Duodenal mucosa (tissue), 2 donors: ENCODE measurements around the gene SOST.
"Not testable (repeated sequence)": the region's sequence is repeated elsewhere in the genome, so short reads cannot be mapped to it uniquely, and the experiment has no call there.

Experiments used
- H3K27ac ChIP-seq: one replicate; pipeline ENCODE4 v1.7.0; 2013; ENCODE audit warnings: low read depth, low read length
- H3K27me3 ChIP-seq, 2 donors: one replicate each; pipeline ENCODE4 v1.7.0; 2013; ENCODE audit warnings: low read length in 2 of 2, control low read depth in 1 of 2; ENCODE audit not compliant: insufficient read depth in 2 of 2, control insufficient read depth in 1 of 2
- H3K36me3 ChIP-seq, 2 donors: one replicate each; pipeline ENCODE4 v1.7.0; 2013; ENCODE audit warnings: low read length in 2 of 2, control low read depth in 1 of 2; ENCODE audit not compliant: insufficient read depth in 2 of 2, control insufficient read depth in 1 of 2
- H3K4me1 ChIP-seq, 2 donors: one replicate each; pipeline ENCODE4 v1.7.0; 2013; ENCODE audit warnings: low read length in 2 of 2, control low read depth in 1 of 2; ENCODE audit not compliant: insufficient read depth in 2 of 2, control insufficient read depth in 1 of 2
- H3K4me3 ChIP-seq, 2 donors: one replicate each; pipeline ENCODE4 v1.7.0; 2013; ENCODE audit warnings: low read length in 2 of 2, low read depth in 1 of 2
- H3K9ac ChIP-seq, 2 donors: one replicate each; pipeline ENCODE4 v1.7.0; 2013; ENCODE audit warnings: low read length in 2 of 2, low read depth in 1 of 2
- H3K9me3 ChIP-seq, 2 donors: one replicate each; pipeline ENCODE4 v1.7.0; 2013; ENCODE audit warnings: low read length in 2 of 2, control low read depth in 1 of 2; ENCODE audit not compliant: control insufficient read depth in 1 of 2

Gene SOST

GRCh38 chr17:43758497-43759174 is at the start of gene SOST:
TSS of gene SOST (minus strand) at chr17:43758791. CDS start at chr17:43758741, 50 bp downstream.
- H3K9ac ChIP-seq: no peak within 1 kb of the TSS
- no peaks in the 10 kb centered on the region for H3K9me3 ChIP-seq
- H3K27ac ChIP-seq: no peak within 1 kb of the TSS
- H3K27me3 ChIP-seq: peaks cover 26 to 27% of the 10 kb centered on the region in 2 donors
- peaks cover 0 to 4% of the 10 kb centered on the region in 2 donors for H3K4me1 ChIP-seq
- H3K4me3 ChIP-seq: no peak within 1 kb of the TSS
- no peaks in the 10 kb centered on the region for H3K36me3 ChIP-seq

- Histone ChIP-seq H3K4me1 (no peaks in the 10 kb centered on the region), H3K4me3 (no peak overlapping the region), H3K9ac (no peak overlapping the region), H3K36me3 (no peaks in the 10 kb centered on the region), H3K27ac (no peak overlapping the region), H3K9me3 (no peaks in the 10 kb centered on the region), H3K27me3 (no peaks in the 10 kb centered on the region)
Observed at GRCh38 chr17:43808076-43808475, 49.5 kb upstream of the SOST start.

- Histone ChIP-seq H3K27ac (no peak overlapping the region), H3K36me3 (peaks cover 0 to 3% of the 10 kb centered on the region in 2 donors), H3K27me3 (no peaks in the 10 kb centered on the region), H3K4me3 (no peak overlapping the region), H3K9ac (no peak overlapping the region), H3K4me1 (no peaks in the 10 kb centered on the region), H3K9me3 (no peaks in the 10 kb centered on the region)
Observed at GRCh38 chr17:43805117-43805516, 46.5 kb upstream of the SOST start.

- H3K27ac ChIP-seq: no peak overlapping the region
- H3K27me3 ChIP-seq: no peaks in the 10 kb centered on the region
- no peak overlapping the region for H3K4me3 ChIP-seq
- H3K9me3 ChIP-seq: no peaks in the 10 kb centered on the region
- no peaks in the 10 kb centered on the region for H3K4me1 ChIP-seq
- H3K9ac ChIP-seq: no peak overlapping the region
- H3K36me3 ChIP-seq: peaks cover 0 to 3% of the 10 kb centered on the region in 2 donors
Observed at GRCh38 chr17:43803758-43804157, 45.2 kb upstream of the SOST start.

- no peak overlapping the region for H3K9ac ChIP-seq
- peaks cover 0 to 3% of the 10 kb centered on the region in 2 donors for H3K36me3 ChIP-seq
- H3K27me3 ChIP-seq: no peaks in the 10 kb centered on the region
- H3K4me1 ChIP-seq: no peaks in the 10 kb centered on the region
- H3K4me3 ChIP-seq: no peak overlapping the region
- H3K9me3 ChIP-seq: no peaks in the 10 kb centered on the region
- no peak overlapping the region for H3K27ac ChIP-seq
Observed at GRCh38 chr17:43801844-43802243, 43.3 kb upstream of the SOST start.

- Histone ChIP-seq H3K9me3 (no peaks in the 10 kb centered on the region), H3K4me3 (no peak overlapping the region), H3K27me3 (no peaks in the 10 kb centered on the region), H3K36me3 (peaks cover 0 to 3% of the 10 kb centered on the region in 2 donors), H3K27ac (no peak overlapping the region), H3K4me1 (no peaks in the 10 kb centered on the region), H3K9ac (no peak overlapping the region)
Observed at GRCh38 chr17:43800736-43801135, 42.1 kb upstream of the SOST start.

GRCh38 chr17:43799047-43799446 is 40.5 kb upstream of the SOST start:
- Histone ChIP-seq H3K9me3 (no peaks in the 10 kb centered on the region), H3K27me3 (no peaks in the 10 kb centered on the region), H3K9ac (no peak overlapping the region), H3K4me3 (no peak overlapping the region), H3K27ac (no peak overlapping the region), H3K36me3 (peaks cover 0 to 3% of the 10 kb centered on the region in 2 donors), H3K4me1 (no peaks in the 10 kb centered on the region)

GRCh38 chr17:43798024-43798423 is 39.4 kb upstream of the SOST start:
- H3K36me3 ChIP-seq, H3K9me3 ChIP-seq, H3K4me3 ChIP-seq, H3K9ac ChIP-seq, H3K27ac ChIP-seq, H3K4me1 ChIP-seq, H3K27me3 ChIP-seq: not testable (repeated sequence)

- H3K9me3 ChIP-seq: not testable (repeated sequence)
Observed at GRCh38 chr17:43792668-43793067, 34.1 kb upstream of the SOST start.

GRCh38 chr17:43791589-43791988 is 33.0 kb upstream of the SOST start:
- no peaks in the 10 kb centered on the region for H3K27me3 ChIP-seq
- H3K9ac ChIP-seq: no peak overlapping the region
- no peaks in the 10 kb centered on the region for H3K36me3 ChIP-seq
- H3K27ac ChIP-seq: no peak overlapping the region
- no peak overlapping the region for H3K4me3 ChIP-seq
- H3K4me1 ChIP-seq: peaks cover 0 to 4% of the 10 kb centered on the region in 2 donors
- no peaks in the 10 kb centered on the region for H3K9me3 ChIP-seq

More at GRCh38 chr17:43792668-43793067, 34.1 kb upstream of the SOST start:
- H3K4me1 ChIP-seq, H3K4me3 ChIP-seq, H3K9ac ChIP-seq, H3K27ac ChIP-seq, H3K36me3 ChIP-seq, H3K27me3 ChIP-seq: not testable (repeated sequence)
